ENCODE results near the gene PCDHGC5.

DNA sequence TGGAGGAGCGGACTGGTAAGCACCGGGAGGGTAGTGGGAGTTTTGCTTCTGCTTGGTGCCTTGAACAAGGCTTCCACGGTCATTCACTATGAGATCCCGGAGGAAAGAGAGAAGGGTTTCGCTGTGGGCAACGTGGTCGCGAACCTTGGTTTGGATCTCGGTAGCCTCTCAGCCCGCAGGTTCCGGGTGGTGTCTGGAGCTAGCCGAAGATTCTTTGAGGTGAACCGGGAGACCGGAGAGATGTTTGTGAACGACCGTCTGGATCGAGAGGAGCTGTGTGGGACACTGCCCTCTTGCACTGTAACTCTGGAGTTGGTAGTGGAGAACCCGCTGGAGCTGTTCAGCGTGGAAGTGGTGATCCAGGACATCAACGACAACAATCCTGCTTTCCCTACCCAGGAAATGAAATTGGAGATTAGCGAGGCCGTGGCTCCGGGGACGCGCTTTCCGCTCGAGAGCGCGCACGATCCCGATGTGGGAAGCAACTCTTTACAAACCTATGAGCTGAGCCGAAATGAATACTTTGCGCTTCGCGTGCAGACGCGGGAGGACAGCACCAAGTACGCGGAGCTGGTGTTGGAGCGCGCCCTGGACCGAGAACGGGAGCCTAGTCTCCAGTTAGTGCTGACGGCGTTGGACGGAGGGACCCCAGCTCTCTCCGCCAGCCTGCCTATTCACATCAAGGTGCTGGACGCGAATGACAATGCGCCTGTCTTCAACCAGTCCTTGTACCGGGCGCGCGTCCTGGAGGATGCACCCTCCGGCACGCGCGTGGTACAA lies 12.6 kb upstream of the PCDHGC5 start:
- TF ChIP-seq EZH2 (IDR thresholded peaks at IDR 0.05), result no peak
- no peak for TF ChIP-seq POLR2AphosphoS5 (IDR thresholded peaks at IDR 0.05; ENCODE audit: borderline replicate concordance, low read depth, low read length)
- TF ChIP-seq FOXP2 (optimal IDR thresholded peaks at IDR 0.05; ENCODE audit: control extremely low read depth, extremely low read length, insufficient read depth), result no peak
